ENCODE measurements around the gene LPGAT1.

The LPGAT1 gene

GRCh38 chr1:211750599-211750998 is 80.0 kb downstream of the LPGAT1 start:
- no peak for TF ChIP-seq CTCF (IDR thresholded peaks at IDR 0.05; ENCODE audit: low read depth, low read length)
- no peak for DNase-seq (ENCODE audit: extremely low read depth, low read depth)

GRCh38 chr1:211749251-211749650 is 81.3 kb downstream of the LPGAT1 start:
- DNase-seq (ENCODE audit: extremely low read depth, low read depth) = no peak
- no peak for TF ChIP-seq CTCF (IDR thresholded peaks at IDR 0.05; ENCODE audit: low read depth, low read length)

GRCh38 chr1:211748810-211749209 is 81.8 kb downstream of the LPGAT1 start:
- no peak for TF ChIP-seq CTCF (IDR thresholded peaks at IDR 0.05; ENCODE audit: low read depth, low read length)
- no peak for DNase-seq (ENCODE audit: extremely low read depth, low read depth)

GRCh38 chr1:211742889-211743529 is 87.6 kb downstream of the LPGAT1 start:
- TF ChIP-seq CTCF (IDR thresholded peaks at IDR 0.05; ENCODE audit: low read depth, low read length) = no peak

GRCh38 chr1:211742272-211742671 is 88.3 kb downstream of the LPGAT1 start:
- TF ChIP-seq CTCF (IDR thresholded peaks at IDR 0.05; ENCODE audit: low read depth, low read length) = no peak
- DNase-seq (ENCODE audit: extremely low read depth, low read depth) = no peak

More at GRCh38 chr1:211742889-211743529, 87.6 kb downstream of the LPGAT1 start:
- no peak for DNase-seq (ENCODE audit: extremely low read depth, low read depth)

- TF ChIP-seq CTCF (IDR thresholded peaks at IDR 0.05; ENCODE audit: low read depth, low read length) = no peak
- no peak for DNase-seq (ENCODE audit: extremely low read depth, low read depth)
Observed at GRCh38 chr1:211741788-211742187, 88.8 kb downstream of the LPGAT1 start.

- DNase-seq (ENCODE audit: extremely low read depth, low read depth) = no peak
- no peak for TF ChIP-seq CTCF (IDR thresholded peaks at IDR 0.05; ENCODE audit: low read depth, low read length)
Observed at GRCh38 chr1:211741116-211741515, 89.4 kb downstream of the LPGAT1 start.

All from AG09319 (cell line).